HEK293 (cell line): Measurements from ENCODE around the gene SUSD4.

Experiments used
- CTCF ChIA-PET: fragments of 350-600 bp; formaldehyde crosslinking; extraction: SDS; loops from one replicate; lab custom pipeline; 2021; ENCODE audit warnings: antibody characterized with exemption; lab: Yijun Ruan, JAX
- POLR2A ChIA-PET: fragments of 300-600 bp; formaldehyde crosslinking; extraction: SDS; loops from one replicate; lab custom pipeline; 2020; ENCODE audit warnings: antibody characterized with exemption, inconsistent platforms; lab: Yijun Ruan, JAX
- H3K27ac ChIP-seq: fragments of 200-500 bp; sonication (Bioruptor generic); 2 replicates; pipeline ENCODE4 v1.5.1; 2014; ENCODE audit warnings: low read depth, low read length, control low read depth, inconsistent platforms; ENCODE audit errors: extremely low read depth
- H3K36me3 ChIP-seq, 2 experiments: fragments of 200-500 bp in 1 of 2; sonication (Bioruptor generic) in 1 of 2; 1 replicate in 1 of 2; 2 replicates in 1 of 2; pipeline ENCODE4 v1.5.1; 2014 to 2017; ENCODE audit warnings: inconsistent platforms in 2 of 2, low read length in 2 of 2; ENCODE audit not compliant: control insufficient read depth in 2 of 2, insufficient read depth in 1 of 2
- H3K4me1 ChIP-seq: fragments of 200-500 bp; sonication (Bioruptor generic); 2 replicates; pipeline ENCODE4 v1.5.1; 2014; ENCODE audit warnings: mild to moderate bottlenecking, low read length, inconsistent platforms; ENCODE audit not compliant: control insufficient read depth, insufficient read depth
- H3K4me3 ChIP-seq: 2 replicates; pipeline ENCODE4 v1.5.1; 2011; ENCODE audit warnings: low read depth, mild to moderate bottlenecking, control low read depth, low read length, moderate library complexity
- H3K9me3 ChIP-seq: fragments of 200-500 bp; sonication (Bioruptor generic); 2 replicates; pipeline ENCODE4 v1.5.1; 2014; ENCODE audit warnings: low read depth, low read length, inconsistent platforms; ENCODE audit not compliant: control insufficient read depth, insufficient read depth
- GFI1B ChIP-seq: fragments of 450-650 bp; formaldehyde crosslinking; IDR thresholded peaks from 2 replicates; pipeline ENCODE4 v1.5.1; 2016; ENCODE audit warnings: missing biosample characterization, missing genetic modification characterization
- GLIS2 ChIP-seq: fragments of 450-650 bp; formaldehyde crosslinking; IDR thresholded peaks from 2 replicates; pipeline ENCODE4 v1.5.1; 2016; ENCODE audit warnings: missing biosample characterization, missing genetic modification characterization
- HOXC10 ChIP-seq: sonication (generic); formaldehyde crosslinking; IDR thresholded peaks from 2 replicates; pipeline ENCODE4 v1.8.1; 2023; ENCODE audit warnings: mild to moderate bottlenecking, missing genetic modification reagents
- KLF17 ChIP-seq: fragments of 450-650 bp; formaldehyde crosslinking; IDR thresholded peaks from 2 replicates; pipeline ENCODE4 v1.5.1; 2016; ENCODE audit warnings: missing biosample characterization, missing genetic modification characterization
- PRDM6 ChIP-seq: fragments of 450-650 bp; formaldehyde crosslinking; IDR thresholded peaks from 2 replicates; pipeline ENCODE4 v1.5.1; 2017; ENCODE audit warnings: missing biosample characterization, missing genetic modification characterization
- SALL2 ChIP-seq: fragments of 450-650 bp; formaldehyde crosslinking; IDR thresholded peaks from 2 replicates; pipeline ENCODE4 v1.5.0; 2017; ENCODE audit warnings: missing biosample characterization, mild to moderate bottlenecking, missing genetic modification characterization, borderline replicate concordance
- SP7 ChIP-seq: fragments of 450-650 bp; formaldehyde crosslinking; IDR thresholded peaks from 2 replicates; pipeline ENCODE4 v1.5.1; 2016; ENCODE audit warnings: missing biosample characterization, missing genetic modification characterization
- ZBTB20 ChIP-seq: fragments of 450-650 bp; formaldehyde crosslinking; IDR thresholded peaks from 2 replicates; pipeline ENCODE4 v1.5.1; 2016; ENCODE audit warnings: missing biosample characterization, missing genetic modification characterization
- ZBTB49 ChIP-seq: fragments of 450-650 bp; formaldehyde crosslinking; IDR thresholded peaks from 2 replicates; pipeline ENCODE4 v1.5.1; 2016; ENCODE audit warnings: missing biosample characterization, missing genetic modification characterization, low read depth
- ZNF10 ChIP-seq: fragments of 450-650 bp; formaldehyde crosslinking; IDR thresholded peaks from 2 replicates; pipeline ENCODE4 v1.5.1; 2017; ENCODE audit warnings: missing biosample characterization, missing genetic modification characterization
- ZNF112 ChIP-seq: fragments of 450-650 bp; formaldehyde crosslinking; IDR thresholded peaks from 2 replicates; pipeline ENCODE4 v1.5.0; 2017; ENCODE audit warnings: missing biosample characterization, missing genetic modification characterization
- ZNF133 ChIP-seq: fragments of 450-650 bp; formaldehyde crosslinking; IDR thresholded peaks from 2 replicates; pipeline ENCODE4 v1.5.1; 2016; ENCODE audit warnings: missing biosample characterization, missing genetic modification characterization
- ZNF184 ChIP-seq: fragments of 450-650 bp; IDR thresholded peaks from 2 replicates; pipeline ENCODE4 v1.5.1; 2018; ENCODE audit warnings: missing biosample characterization, mild to moderate bottlenecking, missing genetic modification characterization
- ZNF19 ChIP-seq: fragments of 450-650 bp; formaldehyde crosslinking; IDR thresholded peaks from 2 replicates; pipeline ENCODE4; 2016; ENCODE audit warnings: missing biosample characterization, missing genetic modification characterization, low read depth
- ZNF248 ChIP-seq: fragments of 450-650 bp; formaldehyde crosslinking; IDR thresholded peaks from 2 replicates; pipeline ENCODE4 v1.5.1; 2017; ENCODE audit warnings: missing biosample characterization, missing genetic modification characterization
- ZNF26 ChIP-seq: fragments of 450-650 bp; formaldehyde crosslinking; IDR thresholded peaks from 2 replicates; pipeline ENCODE4 v1.5.1; 2016; ENCODE audit warnings: missing biosample characterization, missing genetic modification characterization
- ZNF350 ChIP-seq: fragments of 450-650 bp; formaldehyde crosslinking; IDR thresholded peaks from 2 replicates; pipeline ENCODE4 v1.5.0; 2017; ENCODE audit warnings: missing biosample characterization, mild to moderate bottlenecking, missing genetic modification characterization
- ZNF37A ChIP-seq: fragments of 450-650 bp; IDR thresholded peaks from 2 replicates; pipeline ENCODE4 v1.5.1; 2018; ENCODE audit warnings: missing biosample characterization, missing genetic modification characterization
- ZNF529 ChIP-seq: fragments of 450-650 bp; formaldehyde crosslinking; IDR thresholded peaks from 2 replicates; pipeline ENCODE4 v1.5.1; 2017; ENCODE audit warnings: missing genetic modification characterization, missing biosample characterization; ENCODE audit not compliant: insufficient replicate concordance
- ZNF544 ChIP-seq: fragments of 450-650 bp; formaldehyde crosslinking; IDR thresholded peaks from 2 replicates; pipeline ENCODE4 v1.5.0; 2017; ENCODE audit warnings: missing biosample characterization, missing genetic modification characterization
- ZNF549 ChIP-seq: fragments of 450-650 bp; IDR thresholded peaks from 2 replicates; pipeline ENCODE4 v1.5.1; 2018; ENCODE audit warnings: missing biosample characterization, missing genetic modification characterization, mild to moderate bottlenecking, inconsistent platforms, moderate library complexity
- ZNF610 ChIP-seq: fragments of 450-650 bp; formaldehyde crosslinking; IDR thresholded peaks from 2 replicates; pipeline ENCODE4 v1.5.1; 2016; ENCODE audit warnings: missing biosample characterization, missing genetic modification characterization, borderline replicate concordance
- ZNF621 ChIP-seq: fragments of 450-650 bp; formaldehyde crosslinking; IDR thresholded peaks from 2 replicates; pipeline ENCODE4 v1.5.1; 2017; ENCODE audit warnings: missing biosample characterization, missing genetic modification characterization
- ZNF660 ChIP-seq: fragments of 450-650 bp; IDR thresholded peaks from 2 replicates; pipeline ENCODE4 v1.5.1; 2018; ENCODE audit warnings: missing biosample characterization, mild to moderate bottlenecking, missing genetic modification characterization
- ZNF677 ChIP-seq: fragments of 450-650 bp; IDR thresholded peaks from 2 replicates; pipeline ENCODE4 v1.5.0; 2018; ENCODE audit warnings: missing biosample characterization, mild to moderate bottlenecking, missing genetic modification characterization, moderate library complexity
- ZNF692 ChIP-seq: fragments of 450-650 bp; formaldehyde crosslinking; IDR thresholded peaks from 2 replicates; pipeline ENCODE4 v1.5.1; 2016; ENCODE audit warnings: missing biosample characterization, missing genetic modification characterization
- ZNF701 ChIP-seq: fragments of 450-650 bp; formaldehyde crosslinking; IDR thresholded peaks from 2 replicates; pipeline ENCODE4 v1.5.1; 2016; ENCODE audit warnings: missing biosample characterization, missing genetic modification characterization
- ZNF791 ChIP-seq: fragments of 450-650 bp; formaldehyde crosslinking; IDR thresholded peaks from 2 replicates; pipeline ENCODE4 v1.5.1; 2016; ENCODE audit warnings: missing biosample characterization, missing genetic modification characterization
- ZNF792 ChIP-seq: fragments of 450-650 bp; formaldehyde crosslinking; IDR thresholded peaks from 2 replicates; pipeline ENCODE4 v1.5.1; 2016; ENCODE audit warnings: missing biosample characterization, missing genetic modification characterization
- ZNF830 ChIP-seq: fragments of 450-650 bp; IDR thresholded peaks from 2 replicates; pipeline ENCODE4 v1.5.0; 2018; ENCODE audit warnings: missing biosample characterization, missing genetic modification characterization, low read depth, mild to moderate bottlenecking, moderate library complexity
- ZNF837 ChIP-seq: fragments of 450-650 bp; formaldehyde crosslinking; IDR thresholded peaks from 2 replicates; pipeline ENCODE4 v1.5.1; 2016; ENCODE audit warnings: missing biosample characterization, missing genetic modification characterization

SUSD4 gene

GRCh38 chr1:223403184-223403815, 39.3 kb upstream of the SUSD4 start:
- no peak overlapping the region for H3K27ac ChIP-seq
- no peaks in the 10 kb centered on the region for H3K36me3 ChIP-seq
- ChIA-PET CTCF (interaction anchor here (0.9 kb wide), 1 partner anchor 273 kb away, joined by 3 read pairs; no protein-coding TSS in a partner anchor), POLR2A (no interaction called here)
- H3K9me3 ChIP-seq = no peaks in the 10 kb centered on the region
- 0 out of 2 replicates have a peak, but pooled peaks cover 4% of the 10 kb centered on the region for H3K4me1 ChIP-seq
- no peak overlapping the region for H3K4me3 ChIP-seq
- TF ChIP-seq PRDM6 (tag by site-specific recombination) (0 out of 2 replicates have a peak, but pooled peaks have one; percentile 32), SALL2 (tag by site-specific recombination) (no peak), ZNF26 (no peak), ZNF544 (tag by site-specific recombination) (0 out of 2 replicates have a peak, but pooled peaks have one; percentile 46), ZNF677 (tag by site-specific recombination) (no peak), ZNF350 (tag by site-specific recombination) (peak; percentile 78), SP7 (tag by site-specific recombination) (peak; percentile 38; the same call in 1 of the 2 replicates), ZNF830 (tag by site-specific recombination) (peak; percentile 9; the same call in 1 of the 2 replicates), ZNF660 (tag by site-specific recombination) (peak; percentile 56; the same call in 1 of the 2 replicates), ZBTB49 (tag by site-specific recombination) (no peak), ZNF610 (no peak), ZNF791 (0 out of 2 replicates have a peak, but pooled peaks have one; percentile 7), ZNF621 (tag by site-specific recombination) (no peak), ZNF701 (tag by site-specific recombination) (no peak), ZNF248 (tag by site-specific recombination) (0 out of 2 replicates have a peak, but pooled peaks have one; percentile 44), ZNF112 (peak; percentile 70), ZNF184 (tag by site-specific recombination) (peak; percentile 74; the same call in 1 of the 2 replicates), KLF17 (no peak), GFI1B (no peak), ZBTB20 (0 out of 2 replicates have a peak, but pooled peaks have one; percentile 9), ZNF792 (tag by site-specific recombination) (no peak), ZNF10 (tag by site-specific recombination) (no peak), ZNF19 (tag by site-specific recombination) (peak; percentile 10; the same call in 1 of the 2 replicates), GLIS2 (tag by site-specific recombination) (no peak), ZNF549 (tag by site-specific recombination) (peak; percentile 70; the same call in 1 of the 2 replicates), ZNF692 (tag by site-specific recombination) (no peak), HOXC10 (CRISPR knock-in tag) (no peak), ZNF133 (tag by site-specific recombination) (no peak), ZNF37A (peak; percentile 47; the same call in 1 of the 2 replicates), ZNF529 (peak; percentile 32), ZNF837 (tag by site-specific recombination) (no peak)
